ENCODE results near the gene ELAVL4. TPM values are rescaled to one million over a fixed set of nuclear protein-coding genes. Genes with fewer than 3 reads are reported as not detected.

The ELAVL4 gene
- polyA plus RNA-seq, 1 donor: 3.2 TPM

GRCh38 chr1:50251702-50252101 is 143.0 kb downstream of the ELAVL4 start:
- no peak for DNase-seq

GRCh38 chr1:50252196-50252595 is 143.5 kb downstream of the ELAVL4 start:
- no peak for DNase-seq

Other genes with a start within 250 kb of the ELAVL4 start
- gene AGBL4, start 85.0 kb upstream of the ELAVL4 start, polyA plus RNA-seq (ENCODE audit: insufficient read length): 1.2 TPM

All from left kidney (tissue), 2 donors.